IMR-90 (cell line): Measurements from ENCODE around the gene ANKRD65.
"Not testable (repeated sequence)": the region's sequence is repeated elsewhere in the genome, so short reads cannot be mapped to it uniquely, and the experiment has no call there.

Source experiments
- BHLHE40 ChIP-seq: fragments of 150-350 bp; IDR thresholded peaks from 2 replicates; pipeline ENCODE4 v1.6.1; 2016; ENCODE audit warnings: mild to moderate bottlenecking, low read depth, low read length
- CEBPB ChIP-seq: IDR thresholded peaks from 2 replicates; pipeline ENCODE4 v1.6.1; 2012; ENCODE audit warnings: low read depth, low read length, improper control_type of control experiment
- CHD1 ChIP-seq: IDR thresholded peaks from 2 replicates; pipeline ENCODE4 v1.6.1; 2012; ENCODE audit warnings: low read depth, low read length, improper control_type of control experiment
- CTCF ChIP-seq: conservative IDR thresholded peaks from 2 replicates; pipeline ENCODE4 v1.5.1; 2012; ENCODE audit warnings: mild to moderate bottlenecking, low read depth, low read length, improper control_type of control experiment
- ELK1 ChIP-seq: fragments of 150-350 bp; IDR thresholded peaks from 2 replicates; pipeline ENCODE4 v1.6.1; 2016; ENCODE audit warnings: low read depth, mild to moderate bottlenecking, low read length, moderate library complexity, borderline replicate concordance
- MAFK ChIP-seq: IDR thresholded peaks from 2 replicates; pipeline ENCODE4 v1.6.1; 2012; ENCODE audit warnings: low read depth, low read length, improper control_type of control experiment
- MAZ ChIP-seq: IDR thresholded peaks from 2 replicates; pipeline ENCODE4 v1.6.1; 2012; ENCODE audit warnings: low read depth, mild to moderate bottlenecking, low read length, improper control_type of control experiment, moderate library complexity, borderline replicate concordance
- MXI1 ChIP-seq: IDR thresholded peaks from 2 replicates; pipeline ENCODE4 v1.6.1; 2012; ENCODE audit warnings: low read depth, mild to moderate bottlenecking, low read length, moderate library complexity, borderline replicate concordance
- POLR2A ChIP-seq: IDR thresholded peaks from 2 replicates; pipeline ENCODE4 v1.6.1; 2012; ENCODE audit warnings: mild to moderate bottlenecking, low read depth, low read length
- RAD21 ChIP-seq: IDR thresholded peaks from 2 replicates; pipeline ENCODE4 v1.6.1; 2012; ENCODE audit warnings: low read length, improper control_type of control experiment
- RCOR1 ChIP-seq: IDR thresholded peaks from 2 replicates; pipeline ENCODE4 v1.6.1; 2012; ENCODE audit warnings: mild to moderate bottlenecking, low read length, improper control_type of control experiment; ENCODE audit not compliant: insufficient replicate concordance
- RFX5 ChIP-seq: IDR thresholded peaks from 2 replicates; pipeline ENCODE4 v1.8.0; 2012; ENCODE audit warnings: low read depth, mild to moderate bottlenecking, low read length, moderate library complexity
- SMC3 ChIP-seq: fragments of 150-350 bp; IDR thresholded peaks from 2 replicates; pipeline ENCODE4 v1.6.1; 2016; ENCODE audit warnings: low read depth, mild to moderate bottlenecking, antibody characterized with exemption, low read length, moderate library complexity
- USF2 ChIP-seq: fragments of 150-350 bp; IDR thresholded peaks from 2 replicates; pipeline ENCODE4 v1.6.1; 2017; ENCODE audit warnings: mild to moderate bottlenecking, antibody characterized with exemption, low read length, low read depth

GRCh38 chr1:1402901-1403392 is 18.1 kb downstream of the ANKRD65 start:
- TF ChIP-seq SMC3, CTCF, USF2, POLR2A, BHLHE40, CHD1, CEBPB, MXI1, RAD21, MAFK, RFX5, RCOR1, ELK1, MAZ: not testable (repeated sequence)
